GM12878 (cell line): Measurements from ENCODE around the gene ARHGEF18. TPM values are rescaled to one million over a fixed set of nuclear protein-coding genes. Genes with fewer than 3 reads are reported as not detected.

ENCODE experiments used
- BACH1 ChIP-seq: fragments of 450-650 bp; IDR thresholded peaks from 2 replicates; pipeline ENCODE4 v1.6.1; 2017; ENCODE audit warnings: mild to moderate bottlenecking, borderline replicate concordance
- FOXM1 ChIP-seq: IDR thresholded peaks from 2 replicates; pipeline ENCODE4 v1.6.1; 2012; ENCODE audit warnings: low read depth, mild to moderate bottlenecking, inconsistent platforms, low read length, moderate library complexity
- HDGF ChIP-seq: fragments of 450-650 bp; IDR thresholded peaks from 2 replicates; pipeline ENCODE4 v1.6.1; 2016; ENCODE audit warnings: antibody characterized with exemption
- RAD21 ChIP-seq: IDR thresholded peaks from 2 replicates; pipeline ENCODE4 v1.6.1; 2011; ENCODE audit warnings: mild to moderate bottlenecking, low read depth, low read length, moderate library complexity; ENCODE audit not compliant: insufficient read depth
- RB1 ChIP-seq: fragments of 450-650 bp; formaldehyde crosslinking; IDR thresholded peaks from 2 replicates; pipeline ENCODE4 v1.6.1; 2017; ENCODE audit warnings: mild to moderate bottlenecking, borderline replicate concordance
- RCOR1 ChIP-seq: conservative IDR thresholded peaks from 2 replicates; pipeline ENCODE4 v1.6.1; 2012; ENCODE audit warnings: low read depth, low read length, improper control_type of control experiment
- RUNX3 ChIP-seq: IDR thresholded peaks from 2 replicates; pipeline ENCODE4 v1.6.1; 2012; ENCODE audit warnings: low read length, inconsistent platforms
- SMARCA5 ChIP-seq: fragments of 450-650 bp; IDR thresholded peaks from 2 replicates; pipeline ENCODE4 v1.6.1; 2017; ENCODE audit warnings: mild to moderate bottlenecking
- YY1 ChIP-seq: IDR thresholded peaks from 2 replicates; pipeline ENCODE4 v1.6.1; 2011; ENCODE audit warnings: low read depth, mild to moderate bottlenecking, low read length
- ZNF24 ChIP-seq: fragments of 450-650 bp; IDR thresholded peaks from 2 replicates; pipeline ENCODE4 v1.6.1; 2017; ENCODE audit warnings: antibody characterized with exemption, mild to moderate bottlenecking
- ZNF384 ChIP-seq: IDR thresholded peaks from 2 replicates; pipeline ENCODE4 v1.6.1; 2012; ENCODE audit warnings: low read depth, mild to moderate bottlenecking, low read length, improper control_type of control experiment, borderline replicate concordance
- polyA plus RNA-seq, 11 experiments: library from polyadenylated mRNA; depleted of rRNA in 4 of 11; unstranded in 6 of 11; stranded (reverse) in 5 of 11; fragments of >200 nt; fragmentation: Nextera tagmentation in 4 of 11; fragmentation: Illumina TruSeq in 1 of 11; extraction: Ambion mirVana in 4 of 11; extraction: Trizol in 1 of 11; gene quantifications; 1 replicate in 1 of 11; 2 replicates in 10 of 11; pipeline versions ENCODE4 v1.2.1 to v1.2.3, GENCODE V29; 2011 to 2016; ENCODE audit warnings: inconsistent platforms in 2 of 11, missing spikeins in 2 of 11, low read depth in 1 of 11
- total RNA-seq, 4 experiments: library from RNA; depleted of rRNA in 3 of 4; stranded (reverse); fragments of >200 nt in 3 of 4; fragmentation: Illumina TruSeq in 1 of 4; extraction: Trizol in 1 of 4; gene quantifications; 2 replicates each; pipeline versions ENCODE4 v1.2.1 to v1.2.3, GENCODE V29; 2013 to 2021
- TF ChIP-seq, protein P1 (sequence below): fragments of 450-650 bp; IDR thresholded peaks from 2 replicates; pipeline ENCODE4 v1.6.1; 2018; ENCODE audit warnings: borderline replicate concordance, mild to moderate bottlenecking; ENCODE audit not compliant: partially characterized antibody
- TF ChIP-seq, protein P2 (sequence below): IDR thresholded peaks from 2 replicates; pipeline ENCODE4 v1.6.1; 2012; ENCODE audit warnings: low read depth, low read length, improper control_type of control experiment
- TF ChIP-seq, protein P3 (sequence below): fragments of 450-650 bp; IDR thresholded peaks from 2 replicates; pipeline ENCODE4 v1.6.1; 2017; ENCODE audit warnings: antibody characterized with exemption, mild to moderate bottlenecking, moderate library complexity
- TF ChIP-seq, protein P4 (sequence below): fragments of 450-650 bp; IDR thresholded peaks from 2 replicates; pipeline ENCODE4 v1.6.1; 2017; ENCODE audit warnings: mild to moderate bottlenecking, moderate library complexity
- TF ChIP-seq, protein P5 (sequence below): IDR thresholded peaks from 2 replicates; pipeline ENCODE4 v1.6.1; 2011; ENCODE audit warnings: borderline replicate concordance, low read depth, mild to moderate bottlenecking, moderate library complexity, low read length; ENCODE audit not compliant: insufficient read depth, poor library complexity, severe bottlenecking

ARHGEF18 gene
- total and polyA plus RNA-seq, 10 of the 15 experiments (the other 5 are each of a cell fraction or from before 2014, with no cell fraction given) = 0.31 to 32.3 (median 13.4) TPM

DNA sequence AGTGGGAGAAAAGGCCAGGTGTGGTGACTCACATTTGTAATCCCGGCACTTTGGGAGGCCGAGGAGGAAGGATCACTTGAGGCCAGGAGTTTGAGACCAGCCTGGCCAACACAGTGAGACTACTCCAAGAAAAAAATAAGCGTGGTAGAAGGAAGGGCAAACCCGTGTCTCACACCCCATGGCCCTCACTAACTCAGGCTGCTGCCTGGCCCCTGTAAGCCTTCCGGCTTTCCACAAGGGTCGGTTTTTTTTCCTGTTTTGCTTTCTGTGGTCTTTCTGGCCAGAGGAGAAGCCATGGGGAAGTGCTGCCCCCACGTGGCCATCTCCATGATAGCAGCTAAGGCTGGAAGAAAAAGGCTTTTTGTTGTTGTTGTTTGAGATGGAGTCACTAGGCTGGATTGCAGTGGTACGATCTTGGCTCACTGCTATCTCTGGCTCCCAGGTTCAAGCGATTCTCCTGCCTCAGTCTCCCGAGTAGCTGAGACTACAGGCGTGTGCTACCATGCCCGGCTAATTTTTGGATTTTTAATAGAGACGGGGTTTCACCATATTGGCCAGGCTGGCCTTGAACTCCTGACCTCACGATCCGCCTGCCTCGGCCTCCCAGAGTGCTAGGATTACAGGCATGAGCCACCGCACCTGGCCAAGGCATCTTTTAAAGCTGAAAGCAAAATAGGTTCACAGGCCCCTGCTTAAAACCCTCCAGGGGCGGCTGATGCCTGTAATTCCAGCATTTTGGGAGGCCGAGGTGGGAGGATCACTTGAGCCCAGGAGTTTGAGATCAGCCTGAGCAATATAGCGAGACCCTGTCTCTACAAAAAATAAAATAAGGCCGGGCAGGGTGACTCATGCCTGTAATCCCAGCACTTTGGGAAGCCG, 7.5 kb upstream of the ARHGEF18 start (continued):
- TF ChIP-seq SMARCA5 (peak; percentile 85), HDGF (0 out of 2 replicates have a peak, but pooled peaks have one; percentile 30), RB1 (peak; percentile 67; the same call in 1 of the 2 replicates), BACH1 (no peak; the same call in 1 of the 2 replicates), RAD21 (peak; percentile 100), RUNX3 (peak; percentile 89), ZNF24 (no peak), FOXM1 (peak; percentile 73; the same call in 1 of the 2 replicates), RCOR1 (no peak), YY1 (peak; percentile 83), ZNF384 (peak; percentile 92)
- TF ChIP-seq, protein P1, sequence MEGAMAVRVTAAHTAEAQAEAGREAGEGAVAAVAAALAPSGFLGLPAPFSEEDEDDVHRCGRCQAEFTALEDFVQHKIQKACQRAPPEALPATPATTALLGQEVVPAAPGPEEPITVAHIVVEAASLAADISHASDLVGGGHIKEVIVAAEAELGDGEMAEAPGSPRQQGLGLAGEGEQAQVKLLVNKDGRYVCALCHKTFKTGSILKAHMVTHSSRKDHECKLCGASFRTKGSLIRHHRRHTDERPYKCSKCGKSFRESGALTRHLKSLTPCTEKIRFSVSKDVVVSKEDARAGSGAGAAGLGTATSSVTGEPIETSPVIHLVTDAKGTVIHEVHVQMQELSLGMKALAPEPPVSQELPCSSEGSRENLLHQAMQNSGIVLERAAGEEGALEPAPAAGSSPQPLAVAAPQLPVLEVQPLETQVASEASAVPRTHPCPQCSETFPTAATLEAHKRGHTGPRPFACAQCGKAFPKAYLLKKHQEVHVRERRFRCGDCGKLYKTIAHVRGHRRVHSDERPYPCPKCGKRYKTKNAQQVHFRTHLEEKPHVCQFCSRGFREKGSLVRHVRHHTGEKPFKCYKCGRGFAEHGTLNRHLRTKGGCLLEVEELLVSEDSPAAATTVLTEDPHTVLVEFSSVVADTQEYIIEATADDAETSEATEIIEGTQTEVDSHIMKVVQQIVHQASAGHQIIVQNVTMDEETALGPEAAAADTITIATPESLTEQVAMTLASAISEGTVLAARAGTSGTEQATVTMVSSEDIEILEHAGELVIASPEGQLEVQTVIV = no peak
- TF ChIP-seq, protein P2, sequence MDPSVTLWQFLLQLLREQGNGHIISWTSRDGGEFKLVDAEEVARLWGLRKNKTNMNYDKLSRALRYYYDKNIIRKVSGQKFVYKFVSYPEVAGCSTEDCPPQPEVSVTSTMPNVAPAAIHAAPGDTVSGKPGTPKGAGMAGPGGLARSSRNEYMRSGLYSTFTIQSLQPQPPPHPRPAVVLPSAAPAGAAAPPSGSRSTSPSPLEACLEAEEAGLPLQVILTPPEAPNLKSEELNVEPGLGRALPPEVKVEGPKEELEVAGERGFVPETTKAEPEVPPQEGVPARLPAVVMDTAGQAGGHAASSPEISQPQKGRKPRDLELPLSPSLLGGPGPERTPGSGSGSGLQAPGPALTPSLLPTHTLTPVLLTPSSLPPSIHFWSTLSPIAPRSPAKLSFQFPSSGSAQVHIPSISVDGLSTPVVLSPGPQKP = no peak
- TF ChIP-seq, protein P3, sequence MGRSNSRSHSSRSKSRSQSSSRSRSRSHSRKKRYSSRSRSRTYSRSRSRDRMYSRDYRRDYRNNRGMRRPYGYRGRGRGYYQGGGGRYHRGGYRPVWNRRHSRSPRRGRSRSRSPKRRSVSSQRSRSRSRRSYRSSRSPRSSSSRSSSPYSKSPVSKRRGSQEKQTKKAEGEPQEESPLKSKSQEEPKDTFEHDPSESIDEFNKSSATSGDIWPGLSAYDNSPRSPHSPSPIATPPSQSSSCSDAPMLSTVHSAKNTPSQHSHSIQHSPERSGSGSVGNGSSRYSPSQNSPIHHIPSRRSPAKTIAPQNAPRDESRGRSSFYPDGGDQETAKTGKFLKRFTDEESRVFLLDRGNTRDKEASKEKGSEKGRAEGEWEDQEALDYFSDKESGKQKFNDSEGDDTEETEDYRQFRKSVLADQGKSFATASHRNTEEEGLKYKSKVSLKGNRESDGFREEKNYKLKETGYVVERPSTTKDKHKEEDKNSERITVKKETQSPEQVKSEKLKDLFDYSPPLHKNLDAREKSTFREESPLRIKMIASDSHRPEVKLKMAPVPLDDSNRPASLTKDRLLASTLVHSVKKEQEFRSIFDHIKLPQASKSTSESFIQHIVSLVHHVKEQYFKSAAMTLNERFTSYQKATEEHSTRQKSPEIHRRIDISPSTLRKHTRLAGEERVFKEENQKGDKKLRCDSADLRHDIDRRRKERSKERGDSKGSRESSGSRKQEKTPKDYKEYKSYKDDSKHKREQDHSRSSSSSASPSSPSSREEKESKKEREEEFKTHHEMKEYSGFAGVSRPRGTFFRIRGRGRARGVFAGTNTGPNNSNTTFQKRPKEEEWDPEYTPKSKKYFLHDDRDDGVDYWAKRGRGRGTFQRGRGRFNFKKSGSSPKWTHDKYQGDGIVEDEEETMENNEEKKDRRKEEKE = no peak
- TF ChIP-seq, protein P4, sequence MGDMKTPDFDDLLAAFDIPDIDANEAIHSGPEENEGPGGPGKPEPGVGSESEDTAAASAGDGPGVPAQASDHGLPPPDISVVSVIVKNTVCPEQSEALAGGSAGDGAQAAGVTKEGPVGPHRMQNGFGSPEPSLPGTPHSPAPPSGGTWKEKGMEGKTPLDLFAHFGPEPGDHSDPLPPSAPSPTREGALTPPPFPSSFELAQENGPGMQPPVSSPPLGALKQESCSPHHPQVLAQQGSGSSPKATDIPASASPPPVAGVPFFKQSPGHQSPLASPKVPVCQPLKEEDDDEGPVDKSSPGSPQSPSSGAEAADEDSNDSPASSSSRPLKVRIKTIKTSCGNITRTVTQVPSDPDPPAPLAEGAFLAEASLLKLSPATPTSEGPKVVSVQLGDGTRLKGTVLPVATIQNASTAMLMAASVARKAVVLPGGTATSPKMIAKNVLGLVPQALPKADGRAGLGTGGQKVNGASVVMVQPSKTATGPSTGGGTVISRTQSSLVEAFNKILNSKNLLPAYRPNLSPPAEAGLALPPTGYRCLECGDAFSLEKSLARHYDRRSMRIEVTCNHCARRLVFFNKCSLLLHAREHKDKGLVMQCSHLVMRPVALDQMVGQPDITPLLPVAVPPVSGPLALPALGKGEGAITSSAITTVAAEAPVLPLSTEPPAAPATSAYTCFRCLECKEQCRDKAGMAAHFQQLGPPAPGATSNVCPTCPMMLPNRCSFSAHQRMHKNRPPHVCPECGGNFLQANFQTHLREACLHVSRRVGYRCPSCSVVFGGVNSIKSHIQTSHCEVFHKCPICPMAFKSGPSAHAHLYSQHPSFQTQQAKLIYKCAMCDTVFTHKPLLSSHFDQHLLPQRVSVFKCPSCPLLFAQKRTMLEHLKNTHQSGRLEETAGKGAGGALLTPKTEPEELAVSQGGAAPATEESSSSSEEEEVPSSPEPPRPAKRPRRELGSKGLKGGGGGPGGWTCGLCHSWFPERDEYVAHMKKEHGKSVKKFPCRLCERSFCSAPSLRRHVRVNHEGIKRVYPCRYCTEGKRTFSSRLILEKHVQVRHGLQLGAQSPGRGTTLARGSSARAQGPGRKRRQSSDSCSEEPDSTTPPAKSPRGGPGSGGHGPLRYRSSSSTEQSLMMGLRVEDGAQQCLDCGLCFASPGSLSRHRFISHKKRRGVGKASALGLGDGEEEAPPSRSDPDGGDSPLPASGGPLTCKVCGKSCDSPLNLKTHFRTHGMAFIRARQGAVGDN = peak; percentile 85
- TF ChIP-seq, protein P5, sequence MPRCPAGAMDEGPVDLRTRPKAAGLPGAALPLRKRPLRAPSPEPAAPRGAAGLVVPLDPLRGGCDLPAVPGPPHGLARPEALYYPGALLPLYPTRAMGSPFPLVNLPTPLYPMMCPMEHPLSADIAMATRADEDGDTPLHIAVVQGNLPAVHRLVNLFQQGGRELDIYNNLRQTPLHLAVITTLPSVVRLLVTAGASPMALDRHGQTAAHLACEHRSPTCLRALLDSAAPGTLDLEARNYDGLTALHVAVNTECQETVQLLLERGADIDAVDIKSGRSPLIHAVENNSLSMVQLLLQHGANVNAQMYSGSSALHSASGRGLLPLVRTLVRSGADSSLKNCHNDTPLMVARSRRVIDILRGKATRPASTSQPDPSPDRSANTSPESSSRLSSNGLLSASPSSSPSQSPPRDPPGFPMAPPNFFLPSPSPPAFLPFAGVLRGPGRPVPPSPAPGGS = peak; percentile 52
